Thoracic aorta (tissue), 2 donors: ENCODE measurements around the gene AP1S3. TPM values are rescaled to one million over a fixed set of nuclear protein-coding genes. Genes with fewer than 3 reads are reported as not detected.

Experiments used
- ATAC-seq: fragments of 150-250 bp; one replicate; pipeline ENCODE4 v1.8.0; 2017; ENCODE audit warnings: low read depth; ENCODE audit not compliant: insufficient number of reproducible peaks, low FRiP score
- DNase-seq: peaks from one replicate; pipeline ENCODE4 v3.0.0-alpha.2; 2020; ENCODE audit warnings: low spot score
- H3K27ac ChIP-seq, 2 donors: fragments of 200-600 bp; sonication (generic); 1 replicate in 1 of 2; 2 replicates in 1 of 2; pipeline ENCODE4 v1.5.1; 2016; ENCODE audit warnings: mild to moderate bottlenecking in 2 of 2, moderate library complexity in 2 of 2
- H3K27me3 ChIP-seq: fragments of 200-600 bp; sonication (generic); replicated peaks from 2 replicates; pipeline ENCODE4 v1.6.0; 2016; ENCODE audit warnings: mild to moderate bottlenecking; ENCODE audit not compliant: insufficient read depth
- H3K36me3 ChIP-seq: fragments of 200-600 bp; sonication (generic); one replicate; pipeline ENCODE4 v1.5.1; 2016
- H3K4me1 ChIP-seq, 2 donors: fragments of 200-600 bp; sonication (generic); 1 replicate in 1 of 2; 2 replicates in 1 of 2; pipeline versions ENCODE4 v1.5.1 to v1.6.0; 2016; ENCODE audit warnings: low read depth in 2 of 2, mild to moderate bottlenecking in 1 of 2; ENCODE audit not compliant: control insufficient read depth in 1 of 2
- H3K4me3 ChIP-seq: fragments of 200-600 bp; sonication (generic); 2 replicates; pipeline ENCODE4 v1.5.1; 2016; ENCODE audit warnings: mild to moderate bottlenecking
- H3K9me3 ChIP-seq: fragments of 200-600 bp; sonication (generic); 2 replicates; pipeline ENCODE4 v1.5.1; 2016
- total RNA-seq, 2 donors: library from RNA; depleted of rRNA; stranded (reverse); fragments of >200 nt; gene quantifications; one replicate each; pipeline versions ENCODE4 v1.1.0 to v1.2.3, GENCODE V29; 2016
- TF ChIP-seq, protein P1 (sequence below): fragments of 200-600 bp; sonication (generic); IDR thresholded peaks from one replicate; pipeline ENCODE4 v1.5.1; 2019; ENCODE audit warnings: antibody characterized with exemption

AP1S3 gene
- total RNA-seq, 2 donors from 2014 or later: 0.95 to 3.0 TPM

DNA sequence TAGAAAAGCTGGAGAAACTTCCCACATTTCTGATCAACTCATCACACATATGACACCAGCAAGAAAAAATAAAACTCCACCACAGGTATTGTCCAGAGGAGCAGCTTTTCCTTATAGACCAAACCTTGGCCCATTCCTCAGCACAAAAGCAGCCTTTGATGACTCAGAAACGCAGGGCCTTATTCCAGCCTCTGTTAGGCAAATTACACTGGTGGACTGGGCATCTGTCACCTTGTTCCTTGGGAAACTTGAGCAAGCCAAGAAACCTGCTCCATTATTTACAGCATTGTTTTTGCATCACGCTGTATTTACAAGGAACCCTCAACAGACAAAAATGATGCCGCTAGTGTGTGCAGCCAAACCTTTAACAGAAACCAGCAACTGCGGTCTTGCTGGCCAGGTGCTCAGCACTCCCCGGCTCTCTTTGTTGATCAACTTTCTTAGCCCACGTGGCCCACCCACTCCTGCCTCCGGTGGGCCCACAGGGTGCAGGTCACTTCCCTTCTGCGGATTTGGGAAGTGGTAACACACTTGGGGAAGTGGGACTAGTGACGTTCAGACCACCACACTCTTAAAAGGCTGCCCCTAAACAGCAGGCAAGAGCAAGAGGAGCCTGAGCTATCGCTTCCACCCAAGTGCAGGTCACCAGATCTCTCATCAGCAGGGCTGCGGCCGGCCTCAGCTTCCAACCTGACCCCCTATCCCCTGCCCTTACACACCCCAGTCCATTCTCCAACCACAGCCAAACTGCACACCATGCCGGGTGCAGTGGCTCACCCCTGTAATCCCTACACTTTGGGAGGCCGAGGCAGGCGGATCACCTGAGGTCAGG is 1.5 kb downstream of the AP1S3 start:
- Histone ChIP-seq H3K36me3 (no peaks in the 10 kb centered on the region), H3K4me1 (peaks cover 8% of the 10 kb centered on the region in 2 donors), H3K4me3 (peak overlapping the region; percentile 94), H3K9me3 (no peaks in the 10 kb centered on the region), H3K27ac (no peak overlapping the region), H3K27me3 (no peaks in the 10 kb centered on the region)
- no peak for DNase-seq
- no peak for ATAC-seq
- TF ChIP-seq, protein P1, sequence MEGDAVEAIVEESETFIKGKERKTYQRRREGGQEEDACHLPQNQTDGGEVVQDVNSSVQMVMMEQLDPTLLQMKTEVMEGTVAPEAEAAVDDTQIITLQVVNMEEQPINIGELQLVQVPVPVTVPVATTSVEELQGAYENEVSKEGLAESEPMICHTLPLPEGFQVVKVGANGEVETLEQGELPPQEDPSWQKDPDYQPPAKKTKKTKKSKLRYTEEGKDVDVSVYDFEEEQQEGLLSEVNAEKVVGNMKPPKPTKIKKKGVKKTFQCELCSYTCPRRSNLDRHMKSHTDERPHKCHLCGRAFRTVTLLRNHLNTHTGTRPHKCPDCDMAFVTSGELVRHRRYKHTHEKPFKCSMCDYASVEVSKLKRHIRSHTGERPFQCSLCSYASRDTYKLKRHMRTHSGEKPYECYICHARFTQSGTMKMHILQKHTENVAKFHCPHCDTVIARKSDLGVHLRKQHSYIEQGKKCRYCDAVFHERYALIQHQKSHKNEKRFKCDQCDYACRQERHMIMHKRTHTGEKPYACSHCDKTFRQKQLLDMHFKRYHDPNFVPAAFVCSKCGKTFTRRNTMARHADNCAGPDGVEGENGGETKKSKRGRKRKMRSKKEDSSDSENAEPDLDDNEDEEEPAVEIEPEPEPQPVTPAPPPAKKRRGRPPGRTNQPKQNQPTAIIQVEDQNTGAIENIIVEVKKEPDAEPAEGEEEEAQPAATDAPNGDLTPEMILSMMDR: no peak

DNA sequence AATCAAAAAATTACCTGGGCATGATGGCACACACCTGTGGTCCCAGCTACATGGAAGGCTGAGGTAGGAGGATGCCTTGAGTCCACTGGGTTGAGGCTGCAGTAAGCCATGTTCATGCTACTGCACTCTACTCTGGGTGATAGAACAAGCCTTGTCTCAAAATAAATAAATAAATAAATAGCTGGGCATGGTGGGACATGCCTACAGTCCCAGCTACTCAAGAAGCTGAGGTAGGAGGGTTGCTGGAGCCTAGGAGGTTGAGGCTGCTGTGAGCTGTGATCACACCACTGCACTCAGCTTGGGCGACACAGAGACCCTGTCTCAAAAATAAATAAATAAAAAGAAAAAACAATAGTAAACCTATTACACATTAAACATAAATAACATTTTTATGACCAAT is 3.0 kb downstream of the AP1S3 start:
- H3K4me1 ChIP-seq: peaks cover 8% of the 10 kb centered on the region in 2 donors
- H3K9me3 ChIP-seq: no peaks in the 10 kb centered on the region
- H3K27me3 ChIP-seq: no peaks in the 10 kb centered on the region
- H3K27ac ChIP-seq: no peak overlapping the region
- ATAC-seq (no peak), DNase-seq (no peak)
- H3K36me3 ChIP-seq: no peaks in the 10 kb centered on the region
- H3K4me3 ChIP-seq: no peak overlapping the region
- TF ChIP-seq, protein P1: no peak

DNA sequence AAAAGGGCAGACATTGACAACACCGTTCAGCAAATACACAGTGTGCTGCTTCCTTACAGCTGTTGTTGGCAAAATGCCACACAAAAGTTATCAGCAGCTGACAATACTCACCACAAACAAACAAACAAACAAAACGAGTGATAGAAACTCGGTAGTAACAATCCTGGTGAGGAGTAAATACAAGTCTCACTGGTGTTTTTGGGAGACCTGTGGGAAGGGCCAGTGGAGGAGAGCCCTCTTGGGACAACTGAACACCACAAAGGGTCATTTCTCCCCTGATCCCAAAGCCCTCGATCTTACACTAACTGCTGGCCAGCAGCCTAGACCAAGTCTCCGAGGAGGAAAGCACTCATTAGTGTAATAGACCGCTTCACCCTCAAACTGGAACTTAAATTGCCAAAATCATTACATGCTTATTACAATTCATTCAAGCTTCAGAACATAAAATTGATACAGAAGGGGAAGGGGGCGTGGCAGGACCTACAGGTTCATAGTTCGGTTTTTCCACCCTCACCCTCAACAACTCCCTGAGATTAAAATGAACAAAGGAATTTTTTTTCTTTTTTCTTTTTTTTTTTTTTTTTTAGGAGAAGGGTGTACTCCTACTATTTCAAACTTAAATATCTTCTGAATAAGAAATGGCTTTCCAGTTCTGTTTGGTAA is 5.0 kb downstream of the AP1S3 start:
- no peak for DNase-seq
- Histone ChIP-seq H3K27ac (no peak overlapping the region), H3K27me3 (no peaks in the 10 kb centered on the region), H3K9me3 (no peaks in the 10 kb centered on the region), H3K36me3 (no peaks in the 10 kb centered on the region), H3K4me3 (no peak overlapping the region), H3K4me1 (peaks cover 8% of the 10 kb centered on the region in 2 donors)
- TF ChIP-seq, protein P1: no peak
- ATAC-seq: no peak

DNA sequence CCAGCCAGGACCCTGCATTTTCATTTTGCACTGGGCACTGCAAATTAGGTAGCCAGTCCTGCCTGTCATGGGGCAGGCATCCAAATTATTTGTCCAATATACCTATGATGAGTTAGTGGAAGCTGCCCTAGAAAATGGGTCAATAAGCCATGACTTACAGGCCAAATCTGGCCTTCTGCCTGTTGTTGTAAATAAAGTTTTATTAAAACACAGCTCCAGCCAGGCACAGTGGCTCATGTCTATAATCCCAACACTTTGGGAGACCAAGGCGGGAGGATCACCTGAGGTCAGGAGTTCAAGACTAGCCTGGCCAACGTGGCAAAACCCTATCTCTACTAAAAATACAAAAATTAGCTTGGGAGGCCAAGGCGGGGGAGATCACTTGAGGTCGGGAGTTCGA is 8.3 kb downstream of the AP1S3 start:
- H3K4me3 ChIP-seq: no peak overlapping the region
- no peaks in the 10 kb centered on the region for H3K36me3 ChIP-seq
- no peaks in the 10 kb centered on the region for H3K27me3 ChIP-seq
- no peak overlapping the region for H3K27ac ChIP-seq
- ATAC-seq: no peak
- TF ChIP-seq, protein P1: no peak
- no peaks in the 10 kb centered on the region for H3K4me1 ChIP-seq
- no peaks in the 10 kb centered on the region for H3K9me3 ChIP-seq
- no peak for DNase-seq

DNA sequence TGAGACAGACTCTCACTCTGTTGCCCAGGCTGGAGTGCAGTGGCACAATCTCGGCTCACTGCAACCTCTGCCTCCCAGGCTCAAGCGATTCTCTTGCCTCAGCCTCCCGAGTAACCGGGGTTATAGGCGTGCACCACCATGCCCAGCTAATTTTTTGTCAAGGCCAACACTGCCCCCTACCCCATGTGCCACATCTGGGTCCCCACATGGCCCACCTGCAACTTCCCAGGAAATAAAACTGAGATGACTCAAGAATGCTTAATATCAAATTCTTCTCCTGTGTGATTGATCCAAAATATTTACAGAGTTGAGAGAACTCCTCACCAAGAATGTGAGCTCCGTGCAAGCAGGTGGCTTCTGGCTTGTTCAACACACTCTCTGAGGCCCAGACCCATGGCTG is 9.1 kb downstream of the AP1S3 start:
- Histone ChIP-seq H3K9me3 (no peaks in the 10 kb centered on the region), H3K4me1 (no peaks in the 10 kb centered on the region), H3K4me3 (no peak overlapping the region), H3K27ac (no peak overlapping the region), H3K36me3 (no peaks in the 10 kb centered on the region), H3K27me3 (no peaks in the 10 kb centered on the region)
- TF ChIP-seq, protein P1: no peak
- ATAC-seq (no peak), DNase-seq (no peak)
